Measurements from ENCODE around the gene IP6K3.

DNA sequence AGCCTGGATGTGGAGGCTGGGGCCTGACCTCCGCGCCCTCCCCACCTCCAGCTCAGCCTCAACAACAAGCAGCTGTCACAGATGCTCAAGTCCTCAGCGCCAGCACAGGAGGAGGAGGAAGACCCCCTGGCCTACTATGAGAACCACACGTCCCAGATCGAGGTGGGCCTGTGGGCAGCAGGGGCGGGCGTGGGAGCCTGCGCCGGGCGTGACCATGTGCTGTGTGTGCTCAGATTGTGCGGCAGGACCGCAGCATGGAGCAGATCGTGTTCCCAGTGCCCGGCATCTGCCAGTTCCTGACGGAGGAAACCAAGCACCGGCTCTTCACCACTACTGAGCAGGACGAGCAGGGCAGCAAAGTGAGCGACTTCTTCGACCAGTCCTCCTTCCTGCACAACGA is 58.7 kb downstream of the IP6K3 start:
- no peak for TF ChIP-seq EP300 (IDR thresholded peaks at IDR 0.05; ENCODE audit: borderline replicate concordance in 1 of 2, low read depth in 1 of 2, low read length in 1 of 2)
- no peak for TF ChIP-seq CTCF (IDR thresholded peaks at IDR 0.05)
- TF ChIP-seq MAX (IDR thresholded peaks at IDR 0.05; ENCODE audit: low read depth): no peak
- TF ChIP-seq POLR2AphosphoS5 (IDR thresholded peaks at IDR 0.05; ENCODE audit: low read depth, low read length): no peak
- no peak for TF ChIP-seq EZH2phosphoT487 (IDR thresholded peaks at IDR 0.05; ENCODE audit: borderline replicate concordance, low read depth)
- TF ChIP-seq SMC3 (IDR thresholded peaks at IDR 0.05; ENCODE audit: low read depth, low read length): no peak
- no peak for TF ChIP-seq FOXJ3 (CRISPR knock-in tag; IDR thresholded peaks at IDR 0.05)
- no peak for TF ChIP-seq FOXM1 (IDR thresholded peaks at IDR 0.05; ENCODE audit: low read depth)
- no peak for TF ChIP-seq GATA2 (CRISPR knock-in tag; IDR thresholded peaks at IDR 0.05)

Data from SK-N-SH (cell line).